Thyroid gland (tissue), 4 donors: ENCODE data around the gene GGT6.
"Not testable (repeated sequence)": the region's sequence is repeated elsewhere in the genome, so short reads cannot be mapped to it uniquely, and the experiment has no call there.

Source experiments
- CTCF ChIP-seq, 6 experiments: fragments of 200-600 bp in 3 of 6; fragments of 450-650 bp in 3 of 6; sonication (generic) in 3 of 6; IDR thresholded peaks; one replicate each; pipeline ENCODE4 v1.5.1; 2016 to 2019; ENCODE audit warnings: antibody characterized with exemption in 6 of 6, mild to moderate bottlenecking in 2 of 6, inconsistent platforms in 1 of 6, moderate library complexity in 1 of 6
- POLR2A ChIP-seq, 2 donors: fragments of 450-650 bp; IDR thresholded peaks; one replicate each; pipeline ENCODE4 v1.6.1; 2017; ENCODE audit warnings: antibody characterized with exemption in 2 of 2, mild to moderate bottlenecking in 2 of 2, moderate library complexity in 1 of 2

GRCh38 chr17:4604736-4605135 is 44.4 kb upstream of the GGT6 start:
- TF ChIP-seq CTCF, POLR2A (IDR thresholded peaks at IDR 0.05): not testable (repeated sequence)
